NCI-H1105 treated with DMSO at 0.1 percent for 48 hours (cell line): Measurements from ENCODE around the gene VWA8.
A peak's percentile ranks its signal among the peaks of the same experiment; 100 is the strongest.
"Not testable (repeated sequence)": the region's sequence is repeated elsewhere in the genome, so short reads cannot be mapped to it uniquely, and the experiment has no call there.

Experiments
- DNase-seq: peaks from one replicate; lab custom pipeline; 2025; lab: John Stamatoyannopoulos, UW

Gene VWA8

DNA sequence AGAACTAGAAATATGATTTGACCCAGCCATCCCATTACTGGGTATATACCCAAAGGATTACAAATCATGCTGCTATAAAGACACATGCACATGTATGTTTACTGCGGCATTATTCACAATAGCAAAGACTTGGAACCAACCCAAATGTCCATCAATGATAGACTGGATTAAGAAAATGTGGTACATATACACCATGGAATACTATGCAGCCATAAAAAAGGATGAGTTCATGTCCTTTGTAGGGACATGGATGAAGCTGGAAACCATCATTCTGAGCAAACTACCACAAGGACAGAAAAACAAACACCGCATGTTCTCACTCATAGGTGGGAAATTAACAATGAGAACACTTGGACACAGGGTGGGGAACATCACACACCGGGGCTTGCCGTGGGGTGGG is 38.0 kb downstream of the VWA8 start:
- not testable (repeated sequence) for DNase-seq

DNA sequence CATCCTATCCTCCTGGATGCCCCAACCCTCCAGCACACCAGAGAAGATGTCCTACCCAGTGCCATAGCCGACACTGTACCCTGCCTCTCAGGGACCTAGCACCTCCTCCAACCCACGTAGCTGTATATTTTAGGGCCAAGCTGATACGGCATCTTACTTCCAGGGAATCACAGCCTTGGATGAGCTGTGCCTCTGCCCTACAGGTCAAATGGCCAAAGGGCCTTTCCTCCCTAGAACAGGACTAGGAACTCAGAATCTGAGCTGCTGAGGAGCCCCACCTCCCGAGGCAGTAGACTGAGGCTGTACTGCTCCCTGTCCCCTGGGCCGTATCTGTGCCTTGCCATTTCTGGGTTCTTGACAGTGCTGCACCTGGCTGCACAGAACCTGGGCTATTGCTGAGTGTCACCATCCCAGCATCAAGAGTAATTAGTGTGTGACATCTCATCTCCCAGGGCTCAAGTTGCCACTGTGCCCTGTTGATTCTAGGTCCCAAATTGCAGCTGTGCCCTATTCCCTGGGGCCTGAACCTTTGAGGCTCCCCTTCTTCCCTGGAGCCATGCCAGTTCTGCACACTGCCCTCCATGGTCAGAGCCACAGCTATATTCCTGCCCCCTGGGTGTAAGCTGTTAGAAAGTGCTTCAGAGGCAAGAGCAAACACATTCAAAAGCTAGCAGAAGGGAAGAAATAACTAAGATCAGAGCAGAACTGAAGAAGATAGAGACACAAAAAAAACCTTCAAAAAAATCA is 41.0 kb downstream of the VWA8 start:
- peak; percentile 43 for DNase-seq

GRCh38 chr13:41919031-41919740 is 41.7 kb downstream of the VWA8 start:
- no peak for DNase-seq

DNA sequence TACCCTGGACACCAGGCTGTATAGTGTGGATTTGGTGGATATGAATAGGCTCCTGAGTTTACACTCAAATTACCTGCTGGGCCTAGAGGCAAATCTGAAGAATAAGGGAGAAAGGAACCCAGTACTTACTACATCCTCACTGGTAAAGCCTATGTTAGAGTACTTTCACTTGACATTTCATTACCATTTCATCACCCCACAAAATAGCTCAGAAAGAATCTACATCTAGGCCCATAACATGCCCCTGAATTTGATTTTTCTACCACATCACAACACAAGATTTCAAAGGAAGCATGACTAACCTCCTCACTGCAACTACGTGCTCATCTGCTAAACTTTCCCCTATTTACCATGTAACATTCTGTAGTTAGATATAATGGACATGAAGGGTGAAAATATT is 43.3 kb downstream of the VWA8 start:
- no peak for DNase-seq

DNA sequence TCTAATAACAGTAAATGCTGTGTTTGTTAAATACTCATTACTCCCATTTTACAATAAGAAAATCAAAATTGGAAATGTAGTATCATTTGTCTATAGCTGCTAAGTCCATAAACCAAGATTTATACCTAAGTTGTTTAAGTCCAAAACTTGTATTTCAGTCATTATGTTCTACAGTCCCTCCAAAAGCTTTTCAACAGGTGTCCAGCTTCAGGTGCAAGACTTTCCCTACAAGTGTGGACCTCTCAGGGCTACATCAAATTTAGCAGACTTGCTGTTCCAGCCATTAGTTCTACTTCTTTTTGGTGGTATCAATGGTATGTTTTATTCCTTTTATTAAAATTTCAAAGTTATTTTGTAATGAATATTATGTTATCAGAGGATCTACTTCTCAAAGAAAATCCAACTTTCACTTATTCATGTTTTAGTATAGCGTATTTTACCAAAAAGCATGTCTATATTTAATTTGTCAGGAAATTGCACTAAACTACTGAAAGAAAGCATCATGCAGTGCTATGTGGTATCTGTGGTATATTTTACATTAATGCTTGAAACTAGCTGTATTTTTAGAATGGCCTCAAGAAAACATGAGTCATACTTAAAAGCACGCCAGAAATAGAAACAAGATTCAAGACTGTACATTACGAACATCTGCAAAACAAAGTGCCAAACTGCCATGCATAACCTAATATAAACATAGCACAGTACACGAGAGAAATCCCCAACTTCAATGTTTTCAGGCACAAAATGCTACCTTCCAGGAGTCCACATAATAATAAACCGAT is 44.5 kb downstream of the VWA8 start:
- DNase-seq: no peak

GRCh38 chr13:41915081-41915480 is 45.8 kb downstream of the VWA8 start:
- DNase-seq: no peak

- DNase-seq: no peak
Measured at GRCh38 chr13:41914552-41914951, 46.4 kb downstream of the VWA8 start.

- DNase-seq: no peak
Measured at GRCh38 chr13:41909506-41909905, 51.4 kb downstream of the VWA8 start.

- DNase-seq: peak; percentile 35
Measured at GRCh38 chr13:41905600-41906254, 55.2 kb downstream of the VWA8 start.

GRCh38 chr13:41900918-41901317 is 60.0 kb downstream of the VWA8 start:
- DNase-seq: no peak

- not testable (repeated sequence) for DNase-seq
Measured at GRCh38 chr13:41898411-41898810, 62.5 kb downstream of the VWA8 start.

DNA sequence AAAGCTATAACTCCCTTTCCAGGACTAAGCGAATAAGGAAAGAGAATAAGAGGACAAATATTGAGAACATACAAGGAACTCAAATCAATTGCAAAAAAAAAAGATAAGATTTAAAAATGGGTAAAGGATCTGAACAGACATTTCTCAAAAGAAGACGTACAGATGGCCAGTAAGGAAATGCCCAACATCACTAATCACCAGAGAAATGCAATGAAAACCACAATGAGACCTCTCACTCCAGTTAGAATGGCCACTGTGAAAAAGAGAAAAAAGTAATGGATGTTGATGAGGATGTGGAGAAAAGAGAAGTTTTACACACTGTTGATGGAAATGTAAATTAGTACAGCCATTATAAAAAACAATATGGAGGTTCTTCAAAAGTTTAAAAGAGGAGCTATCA is 63.8 kb downstream of the VWA8 start:
- no peak for DNase-seq

DNA sequence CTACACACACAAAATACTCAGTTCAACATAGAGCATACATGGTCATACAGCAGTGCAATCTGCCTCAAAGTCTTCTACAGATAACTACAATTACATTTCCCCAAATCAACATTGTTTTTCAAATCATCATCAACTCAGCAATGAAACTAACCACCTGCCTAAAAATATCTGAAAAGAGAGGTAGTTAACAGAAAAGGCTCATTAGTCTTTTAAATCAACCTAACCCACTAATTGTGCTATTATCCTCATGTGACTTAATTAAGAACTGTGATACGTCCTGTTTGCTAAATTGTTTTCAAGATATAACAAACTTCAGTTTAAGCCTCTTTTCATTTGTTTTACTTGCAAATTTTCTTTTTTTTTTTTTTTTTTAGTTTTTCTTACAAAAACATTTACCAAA is 65.4 kb downstream of the VWA8 start:
- peak; percentile 18 for DNase-seq

DNA sequence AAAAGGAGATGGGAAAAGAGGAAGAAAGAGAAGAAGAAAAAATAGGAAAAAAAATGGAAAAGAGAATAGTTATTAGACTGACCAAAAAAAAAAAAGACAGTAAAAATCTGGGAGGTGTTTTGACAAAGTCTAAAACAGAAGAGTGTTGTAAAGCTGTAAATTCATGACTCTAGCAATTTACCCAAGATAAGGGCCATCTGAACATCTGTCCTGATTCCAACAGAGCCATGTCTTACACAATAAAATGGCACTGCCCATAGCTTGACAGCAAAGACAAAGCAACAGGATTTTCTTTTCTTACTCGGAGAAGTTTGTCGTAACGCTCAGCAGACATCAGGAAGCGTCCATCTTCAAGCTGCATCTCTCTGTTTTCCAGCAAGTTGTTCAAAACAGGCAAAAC is 69.8 kb downstream of the VWA8 start:
- DNase-seq: no peak

GRCh38 chr13:41883147-41883546 is 77.8 kb downstream of the VWA8 start:
- no peak for DNase-seq

GRCh38 chr13:41881890-41882289 is 79.0 kb downstream of the VWA8 start:
- DNase-seq: not testable (repeated sequence)

DNA sequence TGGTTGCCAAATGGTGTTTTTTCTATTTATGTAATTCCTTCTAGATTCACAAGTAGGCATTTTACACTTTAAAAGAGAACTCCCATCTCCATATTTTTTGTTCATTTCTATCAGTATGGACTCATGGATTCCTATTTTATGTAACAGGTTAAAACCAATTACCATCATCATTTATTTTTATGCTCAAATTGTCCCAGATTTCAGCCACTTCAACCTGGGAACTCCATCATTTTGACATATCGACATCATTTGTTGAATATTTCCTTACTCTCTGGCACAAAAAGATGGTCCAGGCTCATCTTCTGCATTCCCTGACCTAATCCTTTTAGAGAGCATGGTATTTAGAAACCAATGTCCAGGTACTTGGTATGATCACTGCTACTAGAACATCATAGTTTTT is 79.9 kb downstream of the VWA8 start:
- DNase-seq: no peak

DNA sequence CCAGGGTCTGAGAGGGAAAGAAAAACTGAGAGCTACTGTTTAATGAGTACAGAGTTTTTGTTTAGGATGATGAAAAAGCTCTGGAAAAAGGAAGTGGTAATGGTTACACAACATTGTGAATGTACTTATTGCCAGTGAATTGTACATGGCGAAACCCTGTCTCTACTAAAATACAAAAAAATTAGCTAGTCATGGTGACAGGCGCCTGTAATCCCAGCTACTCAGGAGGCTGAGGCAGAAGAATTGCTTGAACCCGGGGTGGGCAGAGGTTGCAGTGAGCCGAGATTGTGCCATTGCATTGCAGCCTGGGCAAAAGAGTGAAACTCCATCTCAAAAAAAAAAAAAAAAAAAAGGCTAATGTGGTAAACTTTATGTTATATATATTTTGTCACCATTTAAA is 96.3 kb downstream of the VWA8 start:
- no peak for DNase-seq

GRCh38 chr13:41862659-41863058 is 98.2 kb downstream of the VWA8 start:
- not testable (repeated sequence) for DNase-seq

- no peak for DNase-seq
Measured at GRCh38 chr13:41859565-41859964, 101.3 kb downstream of the VWA8 start.

DNA sequence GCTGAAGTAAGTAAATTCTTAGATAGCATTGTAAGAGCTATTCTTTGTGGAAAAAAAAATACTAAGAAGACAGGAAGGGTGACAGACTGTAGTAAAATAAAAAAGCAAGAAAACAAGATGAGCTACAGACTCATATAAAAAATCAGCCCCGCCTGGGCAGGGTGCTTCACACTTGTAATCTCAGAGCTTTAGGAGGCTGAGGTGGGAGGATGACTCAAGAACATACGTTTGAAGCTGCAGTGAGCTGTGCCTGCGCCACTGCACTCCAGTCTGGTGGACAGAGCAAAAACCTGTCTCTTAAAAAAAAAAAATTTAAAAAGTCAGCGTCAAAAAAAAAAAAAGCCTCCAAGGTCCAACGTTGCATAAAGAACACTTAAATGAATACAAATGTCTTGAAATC is 102.1 kb downstream of the VWA8 start:
- DNase-seq: no peak

- DNase-seq: no peak
Measured at GRCh38 chr13:41854758-41855157, 106.2 kb downstream of the VWA8 start.
